GM21515 (cell line): Measurements from ENCODE around the gene PADI1.

Experiments used
- ATAC-seq: cut with Tn5 transposase; IDR thresholded peaks from one replicate; pipeline ENCODE4 v1.9.1; 2021; ENCODE audit not compliant: unreplicated experiment

The PADI1 gene

DNA sequence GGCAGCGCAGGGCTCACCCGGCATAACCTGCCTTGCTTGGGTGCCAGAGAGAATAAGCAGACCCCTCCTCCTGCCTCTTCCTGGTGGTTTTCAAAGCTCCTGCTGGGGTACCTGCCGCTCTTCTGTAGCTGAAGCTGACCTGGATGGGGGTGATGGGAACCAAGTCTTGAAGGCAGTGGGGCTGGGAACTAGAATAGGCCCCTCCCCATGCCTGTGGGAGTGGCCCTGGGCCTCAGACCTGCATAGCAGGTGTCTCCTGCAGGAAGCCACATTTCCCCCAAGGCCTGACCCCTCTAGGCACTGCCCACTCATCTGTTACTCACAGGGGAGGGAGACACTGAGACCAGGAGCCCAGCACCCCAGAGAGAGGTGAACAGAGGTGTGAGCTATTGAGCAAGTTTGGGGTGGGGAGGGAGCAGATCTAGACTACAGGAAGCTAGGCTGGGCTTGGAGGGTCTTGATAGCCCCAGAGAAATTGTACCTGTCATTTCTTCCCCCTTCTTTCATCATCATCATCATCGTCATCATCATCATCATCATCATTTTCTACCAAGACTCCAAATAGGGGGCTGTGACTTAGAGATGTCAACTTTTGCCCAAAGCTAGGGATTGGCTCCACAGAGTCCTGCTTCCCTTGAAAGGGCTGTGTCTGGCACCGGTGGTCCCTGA, 10.1 kb downstream of the PADI1 start:
- ATAC-seq = no peak

- ATAC-seq = no peak
Observed at GRCh38 chr1:17215545-17215890, 10.6 kb downstream of the PADI1 start.

GRCh38 chr1:17216078-17216477, 11.2 kb downstream of the PADI1 start:
- ATAC-seq = no peak

DNA sequence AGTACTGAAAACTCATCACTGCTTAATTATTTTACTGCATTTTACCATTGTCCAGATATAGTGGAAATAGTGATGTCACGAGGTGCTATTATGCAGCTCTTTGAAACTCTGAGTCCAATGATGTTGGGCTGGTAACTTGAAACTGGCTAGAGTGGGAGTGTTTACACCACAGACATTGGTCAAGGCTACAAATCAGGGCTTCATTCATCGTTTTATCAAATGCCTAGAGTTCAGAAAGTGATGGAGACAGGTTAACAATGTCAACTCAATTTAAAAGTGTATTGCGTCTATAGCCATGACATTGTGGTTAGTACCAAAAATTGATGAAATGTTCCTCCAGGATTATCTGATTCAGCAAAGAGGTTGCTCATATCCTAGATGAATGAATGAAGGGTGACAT, 12.7 kb downstream of the PADI1 start:
- no peak for ATAC-seq

DNA sequence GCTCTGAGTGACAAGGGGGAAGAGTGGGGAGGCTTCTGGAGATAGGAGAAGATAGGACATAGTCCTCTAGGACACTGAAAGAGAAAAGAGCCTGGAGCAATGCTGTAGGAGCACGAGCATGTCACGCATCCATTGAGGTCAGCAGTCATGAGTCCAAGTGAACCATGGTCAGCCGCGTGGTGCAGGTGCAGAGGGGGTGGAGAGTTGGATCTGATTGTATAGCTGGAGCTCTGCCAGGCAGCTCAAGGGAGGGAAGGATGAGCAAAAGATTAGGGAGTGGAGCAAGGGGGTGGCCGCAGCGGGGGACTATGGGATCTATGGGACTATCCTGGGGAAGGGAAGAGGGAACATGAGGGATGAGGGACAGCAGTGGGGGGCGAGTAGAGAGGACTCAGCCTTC, 14.0 kb downstream of the PADI1 start:
- no peak for ATAC-seq

DNA sequence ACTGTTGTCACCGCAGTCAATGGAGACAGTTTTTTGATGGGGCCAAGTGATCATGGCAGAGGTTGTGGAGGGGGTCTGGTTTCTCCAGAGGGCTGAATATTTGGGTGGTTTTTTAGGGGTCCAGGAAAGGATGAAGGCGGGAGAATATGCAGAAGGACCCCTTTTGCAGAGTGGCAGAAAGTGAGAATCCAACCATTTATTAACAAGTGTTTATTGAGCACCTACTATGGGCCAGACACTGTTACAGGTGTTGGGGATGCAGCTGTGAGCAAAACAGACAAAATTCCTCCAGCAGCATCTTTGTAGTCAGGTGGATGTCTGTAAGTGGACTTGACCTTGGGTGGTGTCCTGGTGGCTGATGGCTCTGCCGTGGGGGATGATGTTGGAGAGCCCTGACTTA, 15.4 kb downstream of the PADI1 start:
- ATAC-seq = no peak

GRCh38 chr1:17222557-17222956, 17.6 kb downstream of the PADI1 start:
- ATAC-seq = no peak

GRCh38 chr1:17224434-17224833, 19.5 kb downstream of the PADI1 start:
- no peak for ATAC-seq

DNA sequence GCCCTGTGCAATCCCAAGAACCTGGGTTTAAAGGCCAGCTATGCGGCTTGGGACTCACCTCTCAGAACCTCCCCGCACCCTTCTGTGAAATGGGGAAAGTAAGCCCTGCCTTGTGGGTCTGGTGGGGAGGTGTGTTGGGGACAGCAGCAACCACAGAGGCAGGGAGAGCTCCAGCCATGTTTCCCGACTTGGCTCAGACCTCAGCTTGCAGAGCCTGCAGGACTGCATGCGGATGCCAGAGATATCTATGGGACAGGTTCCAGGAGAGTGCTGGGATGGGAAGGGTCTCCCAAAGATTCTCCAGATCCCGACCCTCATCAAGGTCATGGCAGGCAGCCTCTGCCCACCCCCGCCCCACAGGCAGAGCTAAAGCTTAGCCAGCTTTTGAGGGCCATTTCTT, 20.2 kb downstream of the PADI1 start:
- no peak for ATAC-seq

- ATAC-seq = no peak
Observed at GRCh38 chr1:17227358-17227915, 22.5 kb downstream of the PADI1 start.

DNA sequence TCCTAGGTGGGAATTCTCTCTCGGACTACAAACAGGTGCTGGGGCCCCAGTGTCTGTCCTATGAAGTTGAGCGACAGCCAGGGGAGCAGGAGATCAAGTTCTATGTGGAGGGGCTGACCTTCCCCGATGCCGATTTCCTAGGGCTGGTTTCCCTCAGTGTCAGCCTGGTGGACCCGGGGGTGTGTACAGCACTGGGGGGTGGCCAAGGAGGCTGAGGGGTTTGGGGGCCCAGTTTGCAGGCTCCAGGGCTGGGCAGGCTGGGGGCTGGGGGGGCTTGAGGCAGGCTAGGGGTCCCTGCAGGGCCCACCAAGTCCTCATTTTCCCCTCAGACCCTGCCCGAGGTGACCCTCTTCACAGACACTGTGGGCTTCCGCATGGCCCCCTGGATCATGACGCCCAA, 23.7 kb downstream of the PADI1 start:
- ATAC-seq = no peak

GRCh38 chr1:17229379-17229778, 24.5 kb downstream of the PADI1 start:
- ATAC-seq = no peak

GRCh38 chr1:17230106-17230505, 25.2 kb downstream of the PADI1 start:
- no peak for ATAC-seq

DNA sequence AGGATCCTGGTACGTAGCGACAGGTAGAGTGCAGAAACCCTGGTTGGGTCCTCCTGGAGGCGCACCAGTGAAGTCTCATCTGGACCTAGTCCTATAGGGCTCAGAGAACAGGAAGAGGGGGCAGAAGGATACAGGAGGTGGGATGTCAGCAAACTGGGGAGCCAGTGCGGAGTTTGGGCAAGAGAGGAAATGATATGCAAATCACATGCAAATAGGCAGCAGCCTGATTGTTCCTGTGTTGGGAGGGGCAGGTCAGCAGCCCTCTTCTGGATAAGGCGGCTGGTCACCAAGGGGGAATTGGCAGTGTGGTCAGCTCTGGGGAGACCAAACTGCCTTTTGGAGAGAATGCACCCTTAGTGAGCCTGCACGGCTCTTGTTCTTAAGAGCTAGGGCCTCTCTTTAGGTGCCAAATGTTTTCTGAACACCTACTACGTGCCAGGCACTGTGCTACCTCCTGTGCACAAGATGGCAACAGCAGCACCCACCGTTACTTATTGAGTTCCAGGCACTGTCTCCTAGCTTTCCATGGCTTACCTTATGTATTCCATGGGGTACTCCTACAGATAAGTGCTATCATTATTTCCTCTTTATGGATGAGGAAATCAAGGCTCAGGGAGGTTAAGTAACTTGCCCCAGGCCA, 25.9 kb downstream of the PADI1 start:
- ATAC-seq = no peak

- ATAC-seq = no peak
Observed at GRCh38 chr1:17232759-17233661, 28.1 kb downstream of the PADI1 start.

DNA sequence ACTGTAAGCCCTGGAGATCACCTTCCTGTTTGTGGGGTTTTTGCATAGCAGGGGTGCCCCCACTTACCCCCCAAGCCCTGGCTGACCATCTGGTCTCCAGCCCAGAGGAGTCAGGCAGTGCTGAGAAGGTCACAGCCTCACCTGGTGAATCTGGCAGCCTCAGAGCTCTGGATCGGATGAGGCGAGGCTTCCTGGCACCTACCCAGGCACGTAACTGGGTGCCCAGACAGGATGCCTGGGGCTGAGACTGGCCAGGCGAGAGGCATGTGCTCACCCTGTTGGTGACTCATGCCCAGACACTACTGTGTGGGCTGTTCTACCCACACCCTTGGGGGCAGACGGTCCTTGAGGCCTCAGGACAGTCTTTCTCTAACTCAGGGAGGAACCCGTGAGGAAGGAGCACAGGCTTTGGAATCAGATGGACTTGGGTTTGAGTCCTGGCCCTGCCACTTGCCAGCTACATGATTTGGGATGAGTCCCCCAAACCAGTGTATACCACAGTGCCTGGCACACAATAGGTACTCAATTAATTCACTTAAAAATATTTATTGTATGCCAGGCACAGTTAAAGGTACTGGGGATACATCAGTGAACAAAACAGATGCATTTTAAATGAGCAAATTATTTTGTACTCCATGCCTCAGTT, 28.9 kb downstream of the PADI1 start:
- ATAC-seq = no peak

- no peak for ATAC-seq
Observed at GRCh38 chr1:17234405-17234804, 29.5 kb downstream of the PADI1 start.

- ATAC-seq = no peak
Observed at GRCh38 chr1:17235135-17235885, 30.4 kb downstream of the PADI1 start.

GRCh38 chr1:17236779-17237560, 32.0 kb downstream of the PADI1 start:
- ATAC-seq = no peak

DNA sequence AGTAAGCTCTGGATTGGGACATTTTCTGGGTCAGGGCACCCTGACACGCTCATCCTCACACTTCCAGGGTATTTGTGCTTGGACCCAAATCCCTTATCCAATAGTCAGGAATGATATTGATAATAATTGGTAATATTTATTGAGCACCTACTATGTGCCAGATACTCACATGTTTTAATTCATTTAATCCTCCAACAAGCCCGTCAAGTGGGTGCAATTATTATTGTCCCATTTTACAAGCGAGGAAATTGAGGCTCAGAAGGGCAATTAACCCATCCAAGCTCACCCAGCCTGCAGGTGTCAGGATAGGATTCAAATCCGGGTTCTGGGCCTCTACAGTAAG, 32.6 kb downstream of the PADI1 start:
- ATAC-seq = no peak
